ENCODE results near the gene GOLIM4.
"Not testable (repeated sequence)": the region's sequence is repeated elsewhere in the genome, so short reads cannot be mapped to it uniquely, and the experiment has no call there.

The GOLIM4 gene

GRCh38 chr3:168044049-168044448 is 51.7 kb downstream of the GOLIM4 start:
- DNase-seq: no peak

GRCh38 chr3:168040607-168041208 is 55.0 kb downstream of the GOLIM4 start:
- DNase-seq: no peak

- DNase-seq: no peak
Measured at GRCh38 chr3:168037020-168037419, 58.7 kb downstream of the GOLIM4 start.

- DNase-seq: no peak
Measured at GRCh38 chr3:168036619-168037018, 59.1 kb downstream of the GOLIM4 start.

- DNase-seq: no peak
Measured at GRCh38 chr3:168034152-168034928, 61.4 kb downstream of the GOLIM4 start.

- no peak for DNase-seq
Measured at GRCh38 chr3:168030577-168030976, 65.1 kb downstream of the GOLIM4 start.

GRCh38 chr3:168029705-168030104 is 66.0 kb downstream of the GOLIM4 start:
- DNase-seq: no peak

- no peak for DNase-seq
Measured at GRCh38 chr3:168028086-168028485, 67.6 kb downstream of the GOLIM4 start.

- no peak for DNase-seq
Measured at GRCh38 chr3:168026764-168027163, 69.0 kb downstream of the GOLIM4 start.

GRCh38 chr3:168025076-168025475 is 70.6 kb downstream of the GOLIM4 start:
- no peak for DNase-seq

GRCh38 chr3:168024537-168024941 is 71.2 kb downstream of the GOLIM4 start:
- no peak for DNase-seq

- no peak for DNase-seq
Measured at GRCh38 chr3:168021737-168022450, 73.8 kb downstream of the GOLIM4 start.

GRCh38 chr3:168011280-168011679 is 84.4 kb downstream of the GOLIM4 start:
- not testable (repeated sequence) for DNase-seq

- DNase-seq: no peak
Measured at GRCh38 chr3:168006584-168006983, 89.1 kb downstream of the GOLIM4 start.

- no peak for DNase-seq
Measured at GRCh38 chr3:168003911-168004310, 91.8 kb downstream of the GOLIM4 start.

GRCh38 chr3:168002786-168003368 is 92.8 kb downstream of the GOLIM4 start:
- DNase-seq: no peak

GRCh38 chr3:168001244-168001643 is 94.5 kb downstream of the GOLIM4 start:
- no peak for DNase-seq

- no peak for DNase-seq
Measured at GRCh38 chr3:167998253-167998652, 97.5 kb downstream of the GOLIM4 start.

GRCh38 chr3:167996514-167996913 is 99.2 kb downstream of the GOLIM4 start:
- no peak for DNase-seq

GRCh38 chr3:167992381-167992780 is 103.3 kb downstream of the GOLIM4 start:
- no peak for DNase-seq

- DNase-seq: no peak
Measured at GRCh38 chr3:167991213-167991612, 104.5 kb downstream of the GOLIM4 start.

- no peak for DNase-seq
Measured at GRCh38 chr3:167989999-167990398, 105.7 kb downstream of the GOLIM4 start.

- DNase-seq: no peak
Measured at GRCh38 chr3:167989066-167989465, 106.7 kb downstream of the GOLIM4 start.

- DNase-seq: no peak
Measured at GRCh38 chr3:167983583-167983982, 112.1 kb downstream of the GOLIM4 start.

Data from activated CD8-positive, alpha-beta memory T cell treated with anti-CD3 and anti-CD28 coated beads, Interleukin-2, amount 50 U/mL, for 4 hours (primary cell).